ENCODE data around the gene FGF12. TPM values are rescaled to one million over a fixed set of nuclear protein-coding genes. Genes with fewer than 3 reads are reported as not detected.

FGF12 gene
- total and polyA plus RNA-seq, 5 experiments from 2014 or later = not detected

DNA sequence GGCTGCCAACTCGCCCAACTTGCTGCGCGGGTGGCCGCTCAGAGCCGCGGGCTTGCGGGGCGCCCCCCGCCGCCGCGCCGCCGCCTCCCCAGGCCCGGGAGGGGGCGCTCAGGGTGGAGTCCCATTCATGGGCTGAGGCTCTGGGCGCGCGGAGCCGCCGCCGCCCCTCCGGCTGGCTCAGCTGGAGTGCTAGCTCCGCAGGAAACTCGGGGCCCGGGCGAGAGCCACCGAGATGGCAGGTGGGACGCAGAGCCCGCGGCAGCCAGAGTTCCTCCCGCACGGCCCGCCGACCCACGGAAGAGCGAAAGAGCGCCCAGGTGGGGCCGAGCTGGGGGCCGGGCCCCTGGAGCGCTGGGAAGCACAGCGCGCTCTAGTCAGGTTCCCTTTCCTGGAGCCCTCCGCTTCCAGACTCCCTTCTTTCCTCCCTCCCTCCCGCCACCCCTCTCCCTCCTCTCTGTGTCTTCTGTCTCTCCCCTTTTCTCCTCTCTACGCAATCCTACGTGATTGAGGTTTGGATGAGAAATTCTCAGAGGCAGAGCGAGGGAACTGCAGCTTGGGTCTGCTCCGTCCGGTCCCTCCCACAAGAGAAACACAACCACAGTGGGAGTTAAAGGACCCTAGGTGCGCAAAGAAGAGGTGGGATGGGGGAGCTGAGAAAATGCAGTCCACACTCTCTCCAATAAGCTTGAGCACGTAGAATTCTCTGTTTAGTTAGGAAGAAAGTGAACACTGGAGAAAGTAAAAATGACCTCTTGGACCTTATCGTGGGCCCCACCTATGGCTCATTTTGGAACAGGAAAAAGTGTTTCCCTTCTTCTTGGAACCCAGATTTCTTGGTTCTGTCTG lies 317.3 kb downstream of the FGF12 start:
- no peak for ATAC-seq
- no peak for DNase-seq
- H3K4me1 Mint-ChIP-seq = peaks cover 0 to 3% (median 1%) of the 10 kb centered on the region in 4 donors
- POLR2A ChIA-PET = no interaction called here
- peaks cover 0 to 3% (median 0%) of the 10 kb centered on the region in 9 donors for H3K9me3 Mint-ChIP-seq
- no peak overlapping the region for H3K4me3 Mint-ChIP-seq
- H3K36me3 Mint-ChIP-seq = peaks cover 2 to 8% (median 3%) of the 10 kb centered on the region in 3 donors
- no peak overlapping the region for H3K27ac Mint-ChIP-seq
- H3K27me3 Mint-ChIP-seq = peaks cover 25 to 45% (median 40%) of the 10 kb centered on the region in 5 donors

DNA sequence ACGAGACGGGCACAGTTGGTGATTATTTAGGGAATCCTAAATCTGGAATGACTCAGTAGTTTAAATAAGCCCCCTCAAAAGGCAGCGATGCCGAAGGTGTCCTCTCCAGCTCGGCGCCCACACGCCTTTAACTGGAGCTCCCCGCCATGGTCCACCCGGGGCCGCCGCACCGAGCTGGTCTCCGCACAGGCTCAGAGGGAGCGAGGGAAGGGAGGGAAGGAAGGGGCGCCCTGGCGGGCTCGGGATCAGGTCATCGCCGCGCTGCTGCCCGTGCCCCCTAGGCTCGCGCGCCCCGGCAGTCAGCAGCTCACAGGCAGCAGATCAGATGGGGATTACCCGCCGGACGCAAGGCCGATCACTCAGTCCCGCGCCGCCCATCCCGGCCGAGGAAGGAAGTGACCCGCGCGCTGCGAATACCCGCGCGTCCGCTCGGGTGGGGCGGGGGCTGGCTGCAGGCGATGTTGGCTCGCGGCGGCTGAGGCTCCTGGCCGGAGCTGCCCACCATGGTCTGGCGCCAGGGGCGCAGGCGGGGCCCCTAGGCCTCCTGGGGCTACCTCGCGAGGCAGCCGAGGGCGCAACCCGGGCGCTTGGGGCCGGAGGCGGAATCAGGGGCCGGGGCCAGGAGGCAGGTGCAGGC lies 318.0 kb downstream of the FGF12 start:
- Mint-ChIP-seq H3K4me1 (peaks cover 0 to 3% (median 1%) of the 10 kb centered on the region in 4 donors), H3K27ac (no peak overlapping the region), H3K9me3 (peaks cover 0 to 3% (median 0%) of the 10 kb centered on the region in 9 donors), H3K36me3 (peaks cover 2 to 8% (median 3%) of the 10 kb centered on the region in 3 donors), H3K4me3 (no peak overlapping the region), H3K27me3 (peaks cover 25 to 45% (median 40%) of the 10 kb centered on the region in 5 donors)
- ATAC-seq = no peak
- no peak for DNase-seq
- POLR2A ChIA-PET = no interaction called here

DNA sequence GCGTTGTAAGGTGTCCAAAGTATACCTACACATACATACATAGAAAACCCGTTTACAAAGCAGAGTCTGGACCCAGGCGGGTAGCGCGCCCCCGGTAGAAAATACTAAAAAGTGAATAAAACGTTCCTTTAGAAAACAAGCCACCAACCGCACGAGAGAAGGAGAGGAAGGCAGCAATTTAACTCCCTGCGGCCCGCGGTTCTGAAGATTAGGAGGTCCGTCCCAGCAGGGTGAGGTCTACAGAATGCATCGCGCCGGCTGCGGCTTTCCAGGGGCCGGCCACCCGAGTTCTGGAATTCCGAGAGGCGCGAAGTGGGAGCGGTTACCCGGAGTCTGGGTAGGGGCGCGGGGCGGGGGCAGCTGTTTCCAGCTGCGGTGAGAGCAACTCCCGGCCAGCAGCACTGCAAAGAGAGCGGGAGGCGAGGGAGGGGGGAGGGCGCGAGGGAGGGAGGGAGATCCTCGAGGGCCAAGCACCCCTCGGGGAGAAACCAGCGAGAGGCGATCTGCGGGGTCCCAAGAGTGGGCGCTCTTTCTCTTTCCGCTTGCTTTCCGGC lies 318.6 kb downstream of the FGF12 start:
- no peak overlapping the region for H3K27ac Mint-ChIP-seq
- H3K4me3 Mint-ChIP-seq = peak overlapping the region in 6 of 10 donors; percentile 8 to 58 (median 39)
- H3K27me3 Mint-ChIP-seq = peaks cover 27 to 45% (median 40%) of the 10 kb centered on the region in 5 donors
- H3K36me3 Mint-ChIP-seq = peaks cover 2 to 8% (median 3%) of the 10 kb centered on the region in 3 donors
- H3K9me3 Mint-ChIP-seq = peaks cover 0 to 3% (median 0%) of the 10 kb centered on the region in 9 donors
- ATAC-seq = no peak
- peaks cover 0 to 3% (median 1%) of the 10 kb centered on the region in 4 donors for H3K4me1 Mint-ChIP-seq
- POLR2A ChIA-PET = no interaction called here
- DNase-seq = no peak

DNA sequence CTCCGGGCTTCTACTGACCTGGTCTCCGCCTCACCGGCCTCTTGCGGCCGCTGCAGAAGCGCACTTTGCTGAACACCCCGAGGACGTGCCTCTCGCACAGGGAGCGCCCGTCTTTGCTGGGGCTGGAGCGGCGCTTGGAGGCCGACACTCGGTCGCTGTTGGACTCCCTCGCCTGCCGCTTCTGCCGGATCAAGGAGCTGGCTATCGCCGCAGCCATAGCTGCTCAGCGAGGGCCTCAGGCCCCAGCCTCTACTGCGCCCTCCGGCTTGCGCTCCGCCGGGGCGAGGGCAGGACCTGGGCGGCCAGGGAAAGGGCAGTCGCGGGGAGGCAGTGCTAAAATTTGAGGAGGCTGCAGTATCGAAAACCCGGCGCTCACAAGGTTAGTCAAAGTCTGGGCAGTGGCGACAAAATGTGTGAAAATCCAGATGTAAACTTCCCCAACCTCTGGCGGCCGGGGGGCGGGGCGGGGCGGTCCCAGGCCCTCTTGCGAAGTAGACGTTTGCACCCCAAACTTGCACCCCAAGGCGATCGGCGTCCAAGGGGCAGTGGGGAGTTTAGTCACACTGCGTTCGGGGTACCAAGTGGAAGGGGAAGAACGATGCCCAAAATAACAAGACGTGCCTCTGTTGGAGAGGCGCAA lies 319.2 kb downstream of the FGF12 start:
- peaks cover 0 to 3% (median 0%) of the 10 kb centered on the region in 9 donors for H3K9me3 Mint-ChIP-seq
- no peak overlapping the region for H3K27ac Mint-ChIP-seq
- peak overlapping the region in 4 of 10 donors; percentile 8 to 58 (median 46) for H3K4me3 Mint-ChIP-seq
- peaks cover 0 to 3% (median 1%) of the 10 kb centered on the region in 4 donors for H3K4me1 Mint-ChIP-seq
- POLR2A ChIA-PET = no interaction called here
- no peak for ATAC-seq
- no peak for DNase-seq
- H3K36me3 Mint-ChIP-seq = peaks cover 2 to 8% (median 3%) of the 10 kb centered on the region in 3 donors
- H3K27me3 Mint-ChIP-seq = peaks cover 26 to 45% (median 39%) of the 10 kb centered on the region in 5 donors

DNA sequence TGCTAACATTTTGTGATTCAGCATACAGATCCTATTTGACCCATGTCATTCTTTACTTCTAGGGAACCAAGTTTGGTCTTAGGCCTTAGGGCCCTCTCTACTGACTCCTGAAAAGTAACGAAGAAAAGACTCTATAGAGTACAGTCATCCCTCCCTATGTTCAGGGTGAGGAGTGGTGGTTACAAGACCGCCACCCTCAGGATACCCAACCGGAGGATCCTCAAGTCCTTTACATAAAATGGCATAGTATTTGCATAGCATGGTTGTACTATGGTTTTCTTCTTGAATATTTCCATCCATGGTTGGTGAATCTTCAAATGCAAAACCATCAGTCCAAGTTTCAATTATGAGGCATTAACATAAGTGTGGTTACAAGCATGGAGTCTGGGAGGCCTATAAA lies 327.6 kb downstream of the FGF12 start:
- Mint-ChIP-seq H3K27me3 (peaks cover 0 to 11% (median 5%) of the 10 kb centered on the region in 5 donors), H3K27ac (no peak overlapping the region), H3K9me3 (peaks cover 0 to 9% (median 0%) of the 10 kb centered on the region in 9 donors), H3K4me1 (no peaks in the 10 kb centered on the region), H3K4me3 (no peak overlapping the region), H3K36me3 (no peaks in the 10 kb centered on the region)
- DNase-seq (no peak), ATAC-seq (no peak)
- POLR2A ChIA-PET = no interaction called here

DNA sequence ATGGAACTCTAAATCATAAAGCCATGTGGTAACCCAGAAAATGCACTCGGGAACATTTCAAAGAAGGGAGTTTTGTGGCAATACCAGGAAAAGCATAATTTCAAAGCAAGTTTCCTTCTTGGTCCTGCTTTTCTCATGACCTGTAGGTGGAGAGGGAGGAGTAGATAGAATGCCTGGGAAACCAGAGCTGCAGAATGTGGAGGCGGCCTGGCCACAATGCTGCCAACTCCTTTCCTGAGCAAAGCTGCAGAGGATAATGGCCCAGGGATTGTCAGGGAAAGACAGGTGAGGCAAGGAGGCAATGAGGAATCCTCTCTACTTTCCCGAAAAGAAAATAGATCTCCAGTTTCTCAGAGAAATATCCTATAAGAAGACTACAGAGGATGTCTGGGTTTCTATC lies 330.3 kb downstream of the FGF12 start:
- peaks cover 0 to 9% (median 0%) of the 10 kb centered on the region in 9 donors for H3K9me3 Mint-ChIP-seq
- POLR2A ChIA-PET = no interaction called here
- no peak for DNase-seq
- H3K4me1 Mint-ChIP-seq = no peaks in the 10 kb centered on the region
- H3K27me3 Mint-ChIP-seq = peaks cover 0 to 7% (median 2%) of the 10 kb centered on the region in 5 donors
- ATAC-seq = no peak
- no peaks in the 10 kb centered on the region for H3K36me3 Mint-ChIP-seq
- H3K27ac Mint-ChIP-seq = no peak overlapping the region
- no peak overlapping the region for H3K4me3 Mint-ChIP-seq

DNA sequence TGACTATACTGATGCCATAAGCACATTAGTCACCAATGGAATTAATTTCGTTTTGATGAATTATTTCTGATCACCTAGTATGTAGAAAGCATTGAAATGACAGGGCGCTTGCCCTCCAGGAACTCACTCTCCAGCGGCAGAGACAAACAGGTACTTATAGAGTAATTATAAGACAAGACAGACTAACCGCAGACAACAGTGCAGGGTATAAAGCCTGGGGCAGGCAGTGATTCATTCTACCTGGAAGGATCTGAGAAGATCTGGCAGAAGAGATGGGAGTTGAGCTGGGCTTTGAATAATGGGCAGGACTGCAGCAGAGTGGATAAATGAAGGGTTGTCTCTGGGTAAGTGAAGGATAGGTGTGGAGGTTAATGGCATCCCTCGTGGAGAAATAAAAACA lies 331.8 kb downstream of the FGF12 start:
- ATAC-seq (no peak), DNase-seq (no peak)
- Mint-ChIP-seq H3K4me3 (no peak overlapping the region), H3K4me1 (no peaks in the 10 kb centered on the region), H3K36me3 (no peaks in the 10 kb centered on the region), H3K9me3 (peaks cover 0 to 9% (median 0%) of the 10 kb centered on the region in 9 donors), H3K27me3 (peaks cover 0 to 3% (median 0%) of the 10 kb centered on the region in 5 donors), H3K27ac (no peak overlapping the region)
- POLR2A ChIA-PET = no interaction called here

DNA sequence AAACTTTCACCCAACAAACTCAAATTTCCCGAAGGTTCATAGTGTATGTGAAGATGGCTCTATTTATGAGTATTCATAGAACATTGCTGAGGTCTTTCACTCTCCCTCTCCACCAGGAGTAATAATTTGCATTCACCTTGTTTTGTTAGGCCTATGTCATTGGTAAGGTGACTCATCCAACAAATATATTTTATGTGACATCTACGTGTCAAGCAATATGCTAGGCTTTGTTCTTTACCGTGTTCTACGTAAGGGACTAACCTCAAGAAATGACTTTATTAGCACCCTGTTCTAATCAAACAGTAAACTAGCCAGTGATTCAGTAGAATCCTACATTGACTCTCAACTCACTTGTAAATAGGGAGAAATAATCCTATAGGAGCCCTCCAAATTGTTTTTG lies 334.4 kb downstream of the FGF12 start:
- Mint-ChIP-seq H3K4me3 (no peak overlapping the region), H3K27ac (peak overlapping the region in 1 of 10 donors; percentile 35), H3K4me1 (no peaks in the 10 kb centered on the region), H3K9me3 (peaks cover 0 to 9% (median 0%) of the 10 kb centered on the region in 9 donors), H3K36me3 (no peaks in the 10 kb centered on the region), H3K27me3 (peaks cover 0 to 2% (median 0%) of the 10 kb centered on the region in 5 donors)
- DNase-seq = no peak
- POLR2A ChIA-PET = no interaction called here
- no peak for ATAC-seq

DNA sequence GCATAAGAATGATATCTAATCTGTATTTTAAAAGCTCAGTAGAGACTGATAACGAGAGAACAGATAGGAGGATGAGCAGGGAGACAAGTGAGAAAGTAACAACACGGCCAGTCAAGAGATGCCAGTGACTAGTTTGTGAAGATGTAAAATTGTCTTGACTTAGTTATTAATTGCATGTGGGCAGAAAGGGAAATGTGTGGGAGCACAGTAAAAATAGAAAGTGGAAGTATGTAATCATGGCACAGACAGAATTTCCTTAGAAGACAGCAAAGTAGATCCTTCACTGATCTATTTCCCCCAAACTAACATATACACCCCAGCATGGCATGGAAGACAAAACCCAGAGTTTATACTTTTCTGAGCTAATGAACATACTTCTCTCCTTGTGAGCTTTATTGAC lies 344.5 kb downstream of the FGF12 start:
- Mint-ChIP-seq H3K4me3 (no peak overlapping the region), H3K27ac (no peak overlapping the region), H3K27me3 (peaks cover 0 to 9% (median 4%) of the 10 kb centered on the region in 5 donors), H3K36me3 (no peaks in the 10 kb centered on the region), H3K4me1 (no peaks in the 10 kb centered on the region), H3K9me3 (peaks cover 0 to 9% (median 1%) of the 10 kb centered on the region in 9 donors)
- ATAC-seq = no peak
- POLR2A ChIA-PET = no interaction called here
- no peak for DNase-seq

DNA sequence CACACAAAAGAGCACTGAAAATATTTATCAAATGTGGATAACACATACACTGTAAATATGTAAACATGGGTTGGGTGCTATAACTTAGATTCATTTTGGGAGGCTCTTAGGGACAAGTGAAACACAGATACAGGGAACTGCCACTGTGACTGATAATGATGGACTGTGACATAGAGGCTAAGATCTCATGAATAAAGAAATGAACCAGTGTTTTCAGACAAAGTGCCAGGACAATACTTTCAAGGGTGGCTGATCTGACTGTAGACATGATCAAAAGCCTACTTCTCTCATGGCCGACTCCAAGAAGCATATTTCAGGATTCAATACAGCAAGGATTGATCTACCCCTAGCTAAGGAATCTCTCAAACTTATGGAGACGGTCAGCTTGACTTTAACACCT lies 353.8 kb downstream of the FGF12 start:
- DNase-seq (no peak), ATAC-seq (no peak)
- H3K4me1 Mint-ChIP-seq = no peaks in the 10 kb centered on the region
- no peaks in the 10 kb centered on the region for H3K27me3 Mint-ChIP-seq
- POLR2A ChIA-PET = no interaction called here
- no peaks in the 10 kb centered on the region for H3K36me3 Mint-ChIP-seq
- no peak overlapping the region for H3K4me3 Mint-ChIP-seq
- peaks cover 0 to 1% (median 0%) of the 10 kb centered on the region in 9 donors for H3K9me3 Mint-ChIP-seq
- no peak overlapping the region for H3K27ac Mint-ChIP-seq

DNA sequence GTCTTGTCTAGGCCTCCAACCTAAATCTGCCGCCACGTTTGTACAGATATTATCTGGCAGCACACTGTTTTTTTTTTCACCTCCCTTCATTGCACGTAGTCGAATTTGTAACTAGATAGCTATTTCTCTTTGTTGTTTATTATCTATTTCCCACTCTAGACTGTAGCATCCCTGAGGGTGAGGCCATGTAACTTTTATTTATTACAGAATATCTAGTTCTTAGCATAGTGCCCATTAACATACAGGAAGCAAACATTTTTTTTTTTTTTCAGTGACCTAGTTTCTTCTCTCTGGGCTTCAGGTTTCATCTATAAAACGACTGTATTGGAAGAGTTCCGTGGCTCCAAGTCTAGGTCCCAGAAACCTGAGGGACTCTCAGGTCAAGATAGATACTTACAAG lies 354.3 kb downstream of the FGF12 start:
- Mint-ChIP-seq H3K4me3 (no peak overlapping the region), H3K27ac (no peak overlapping the region), H3K4me1 (no peaks in the 10 kb centered on the region), H3K9me3 (peaks cover 0 to 1% (median 0%) of the 10 kb centered on the region in 9 donors), H3K27me3 (no peaks in the 10 kb centered on the region), H3K36me3 (no peaks in the 10 kb centered on the region)
- ATAC-seq = no peak
- POLR2A ChIA-PET = no interaction called here
- DNase-seq = no peak

DNA sequence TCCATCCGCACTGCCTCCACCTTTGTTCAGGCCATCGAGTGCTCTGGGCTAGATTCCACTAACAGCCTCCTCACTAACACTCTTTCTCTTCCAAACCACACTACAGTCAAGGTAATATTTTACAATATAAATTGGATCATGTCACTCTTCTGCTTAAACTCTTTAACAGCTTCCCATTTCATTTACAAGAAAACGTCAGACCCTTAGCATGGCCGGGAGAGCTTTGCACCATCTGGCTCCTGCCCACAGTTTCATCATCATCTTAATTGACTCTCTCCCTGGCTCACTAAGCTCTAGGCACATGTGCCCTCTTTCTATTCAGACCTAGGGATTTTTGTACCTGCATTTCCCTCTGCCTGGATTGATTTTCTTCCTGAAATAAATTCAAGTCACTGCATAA lies 354.7 kb downstream of the FGF12 start:
- Mint-ChIP-seq H3K27me3 (no peaks in the 10 kb centered on the region), H3K4me1 (no peaks in the 10 kb centered on the region), H3K36me3 (no peaks in the 10 kb centered on the region), H3K27ac (no peak overlapping the region), H3K9me3 (no peaks in the 10 kb centered on the region), H3K4me3 (no peak overlapping the region)
- POLR2A ChIA-PET = no interaction called here
- ATAC-seq (no peak), DNase-seq (no peak)
